SK-N-MC (cell line): ENCODE data around the gene BRAP.

Source experiments
- EZH2 ChIP-seq: fragments of 200-600 bp; sonication (generic); IDR thresholded peaks from one replicate; pipeline ENCODE4 v1.6.1; 2017; ENCODE audit warnings: antibody characterized with exemption
- POLR2AphosphoS5 ChIP-seq: IDR thresholded peaks from 2 replicates; pipeline ENCODE4 v1.6.1; 2012; ENCODE audit warnings: mild to moderate bottlenecking, low read depth, low read length, borderline replicate concordance

DNA sequence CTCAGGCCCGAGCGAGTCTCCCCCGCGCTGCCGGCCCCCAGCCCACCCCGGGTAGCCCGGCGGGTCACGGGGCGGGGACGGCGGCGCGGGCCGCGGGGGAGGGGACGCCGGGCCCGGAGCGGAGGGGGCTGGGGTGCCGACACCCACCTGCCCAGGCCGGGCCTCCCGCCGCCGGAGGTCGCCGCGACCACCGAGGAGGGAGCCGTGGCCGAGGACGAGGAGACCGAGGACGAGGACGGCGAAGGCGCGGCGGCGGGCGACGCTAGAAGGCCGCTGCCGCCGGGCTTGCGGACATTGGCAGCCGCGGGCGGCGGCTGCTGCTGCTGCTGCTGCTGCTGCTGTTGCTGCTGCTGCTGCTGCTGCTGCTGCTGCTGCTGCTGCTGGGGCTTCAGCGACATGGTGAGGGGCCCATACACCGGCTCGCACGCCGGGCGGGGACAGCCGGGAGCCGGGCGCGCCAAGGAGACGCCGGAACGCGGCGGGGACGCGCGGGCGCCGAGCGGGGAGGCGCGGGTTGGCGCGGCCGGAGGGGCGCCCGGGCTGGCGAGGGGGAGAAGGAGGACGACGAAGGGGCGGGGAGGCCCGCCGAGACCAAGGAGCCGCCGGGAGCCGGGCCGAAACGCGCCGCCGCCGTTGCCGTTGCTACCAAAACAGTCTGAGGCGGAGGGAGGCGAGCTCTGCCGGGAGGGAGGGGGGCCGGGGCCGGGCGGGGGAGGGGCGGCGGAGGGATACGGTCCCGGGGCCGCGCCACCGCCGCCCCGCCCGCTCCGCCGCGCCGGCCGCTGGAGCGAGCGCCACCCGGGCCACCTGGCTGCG lies 86.9 kb downstream of the BRAP start, which contains the start of gene ATXN2:
- TF ChIP-seq EZH2 (no peak), POLR2AphosphoS5 (no peak)
